Epithelial cell of esophagus (primary cell): Measurements from ENCODE around the gene TRIM71.

Source experiments
- DNase-seq: peaks from one replicate; pipeline ENCODE4 v3.0.0; 2010; ENCODE audit warnings: low read depth
- H3K4me3 ChIP-seq: 2 replicates; pipeline ENCODE4 v1.5.1; 2011; ENCODE audit warnings: mild to moderate bottlenecking, low read length, control low read depth
- TF ChIP-seq, protein P1 (sequence below): IDR thresholded peaks from 2 replicates; pipeline ENCODE4 v1.5.1; 2011; ENCODE audit warnings: low read depth, mild to moderate bottlenecking, low read length, control low read depth, inconsistent platforms; ENCODE audit not compliant: insufficient read depth; ENCODE audit errors: missing control alignments

Gene TRIM71

DNA sequence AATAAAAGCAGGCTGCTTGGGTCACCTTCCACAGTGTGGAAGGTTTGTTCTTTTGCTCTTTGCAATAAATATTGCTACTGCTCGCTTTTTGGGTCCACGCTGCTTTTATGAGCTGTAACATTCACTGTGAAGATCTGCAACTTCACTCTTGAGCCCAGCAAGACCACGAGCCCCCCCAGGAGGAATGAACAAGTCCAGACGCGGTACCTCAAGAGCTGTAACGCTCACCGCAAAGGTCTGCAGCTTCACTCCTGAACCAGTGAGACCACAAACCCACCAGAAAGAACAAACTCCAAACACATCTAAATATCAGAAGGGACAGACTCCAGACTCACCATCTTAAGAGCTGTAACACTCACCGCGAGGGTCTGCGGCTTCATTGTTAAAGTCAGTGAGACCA is 86.2 kb downstream of the TRIM71 start:
- no peak for DNase-seq
- TF ChIP-seq, protein P1, sequence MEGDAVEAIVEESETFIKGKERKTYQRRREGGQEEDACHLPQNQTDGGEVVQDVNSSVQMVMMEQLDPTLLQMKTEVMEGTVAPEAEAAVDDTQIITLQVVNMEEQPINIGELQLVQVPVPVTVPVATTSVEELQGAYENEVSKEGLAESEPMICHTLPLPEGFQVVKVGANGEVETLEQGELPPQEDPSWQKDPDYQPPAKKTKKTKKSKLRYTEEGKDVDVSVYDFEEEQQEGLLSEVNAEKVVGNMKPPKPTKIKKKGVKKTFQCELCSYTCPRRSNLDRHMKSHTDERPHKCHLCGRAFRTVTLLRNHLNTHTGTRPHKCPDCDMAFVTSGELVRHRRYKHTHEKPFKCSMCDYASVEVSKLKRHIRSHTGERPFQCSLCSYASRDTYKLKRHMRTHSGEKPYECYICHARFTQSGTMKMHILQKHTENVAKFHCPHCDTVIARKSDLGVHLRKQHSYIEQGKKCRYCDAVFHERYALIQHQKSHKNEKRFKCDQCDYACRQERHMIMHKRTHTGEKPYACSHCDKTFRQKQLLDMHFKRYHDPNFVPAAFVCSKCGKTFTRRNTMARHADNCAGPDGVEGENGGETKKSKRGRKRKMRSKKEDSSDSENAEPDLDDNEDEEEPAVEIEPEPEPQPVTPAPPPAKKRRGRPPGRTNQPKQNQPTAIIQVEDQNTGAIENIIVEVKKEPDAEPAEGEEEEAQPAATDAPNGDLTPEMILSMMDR = no peak
- H3K4me3 ChIP-seq = no peak overlapping the region

DNA sequence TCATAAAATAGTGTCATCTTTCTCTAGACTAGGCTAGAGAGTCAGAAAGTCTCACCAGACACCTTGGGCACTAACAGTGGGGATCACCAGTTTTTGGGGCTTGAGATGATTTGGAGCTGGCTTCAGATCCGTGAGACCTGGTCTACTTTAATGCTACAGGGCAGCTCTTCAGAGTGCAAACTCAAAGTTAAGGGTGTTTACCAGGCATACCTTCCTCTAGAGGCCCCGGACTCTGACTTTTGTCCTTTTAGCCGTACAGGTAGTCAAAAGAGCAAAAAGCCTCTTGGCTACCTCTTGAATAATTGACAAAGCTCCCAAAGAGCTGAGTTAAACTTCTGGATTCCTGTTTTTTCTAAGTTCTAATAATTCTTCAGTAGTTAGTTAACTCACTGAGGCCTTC is 92.2 kb downstream of the TRIM71 start:
- TF ChIP-seq, protein P1 = no peak
- H3K4me3 ChIP-seq = no peak overlapping the region
- no peak for DNase-seq

- no peak overlapping the region for H3K4me3 ChIP-seq
- no peak for DNase-seq
- TF ChIP-seq, protein P1 = no peak
Observed at GRCh38 chr3:32910954-32911353, 93.2 kb downstream of the TRIM71 start.

GRCh38 chr3:32912046-32912445 is 94.2 kb downstream of the TRIM71 start:
- H3K4me3 ChIP-seq = no peak overlapping the region
- peak; percentile 60 for DNase-seq
- TF ChIP-seq, protein P1 = no peak

- no peak overlapping the region for H3K4me3 ChIP-seq
- TF ChIP-seq, protein P1 = no peak
- peak; percentile 92 for DNase-seq
Observed at GRCh38 chr3:32913790-32914446, 96.1 kb downstream of the TRIM71 start.

GRCh38 chr3:32919920-32920319 is 102.1 kb downstream of the TRIM71 start:
- H3K4me3 ChIP-seq = no peak overlapping the region
- DNase-seq = no peak
- TF ChIP-seq, protein P1 = no peak

DNA sequence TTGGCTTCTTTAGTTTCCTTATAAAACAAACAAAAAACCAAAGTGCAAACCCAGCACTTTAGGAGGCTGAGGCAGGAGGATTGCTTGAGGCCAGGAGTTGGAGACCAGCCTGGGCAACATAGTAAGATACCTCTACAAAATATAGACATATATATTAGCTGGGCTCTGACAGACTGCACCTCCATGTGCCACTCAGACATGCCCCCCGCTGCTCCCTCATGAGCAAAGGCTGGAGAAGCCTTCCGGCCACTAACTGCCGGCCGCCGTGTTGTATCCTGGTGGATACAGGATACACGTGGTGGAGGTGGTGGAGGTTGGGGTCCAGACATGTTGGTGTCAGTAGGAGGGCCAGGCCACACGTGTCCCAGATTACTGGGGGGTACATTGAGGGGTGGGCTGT is 104.3 kb downstream of the TRIM71 start:
- TF ChIP-seq, protein P1 = no peak

More for the DNA sequence above, 104.3 kb downstream of the TRIM71 start:
- no peak overlapping the region for H3K4me3 ChIP-seq
- DNase-seq = no peak
